Panc1 (cell line): Measurements from ENCODE around the gene EHD2. TPM values are rescaled to one million over a fixed set of nuclear protein-coding genes. Genes with fewer than 3 reads are reported as not detected.

ENCODE experiments used
- ATAC-seq: fragments of 200-7000 bp; cut with Tn5 transposase; 2 replicates; pipeline ENCODE4 v1.9.1; 2020; ENCODE audit warnings: mild to moderate bottlenecking, moderate library complexity
- BruUV-seq: library from RNA; stranded (reverse); fragments of 400-500 nt; replicated peaks from 2 replicates; lab custom pipeline; 2021; lab: Mats Ljungman, UMichigan
- CTCF ChIA-PET: fragments of 300-600 bp; sonication (Branson Sonifier 250); formaldehyde crosslinking; loops from one replicate; lab custom pipeline; 2022; ENCODE audit warnings: antibody characterized with exemption; lab: Charles Lee
- POLR2A ChIA-PET: fragments of 300-600 bp; sonication (Branson Sonifier 250); formaldehyde crosslinking; loops from one replicate; lab custom pipeline; 2022; ENCODE audit warnings: antibody characterized with exemption; lab: Charles Lee
- DNase-seq: peaks from one replicate; pipeline ENCODE4 v3.0.0-alpha.2; 2010; ENCODE audit warnings: low read depth, low spot score
- H3K27ac ChIP-seq: 2 replicates; pipeline ENCODE4 v1.5.1; 2011; ENCODE audit warnings: mild to moderate bottlenecking, low read length, inconsistent platforms
- H3K27me3 ChIP-seq: fragments of 200-500 bp; sonication (Bioruptor generic); 2 replicates; pipeline ENCODE4 v1.6.0; 2014; ENCODE audit warnings: low read length, inconsistent platforms; ENCODE audit not compliant: control insufficient read depth, insufficient read depth
- H3K36me3 ChIP-seq: fragments of 200-500 bp; sonication (Bioruptor generic); 2 replicates; pipeline ENCODE4 v1.5.1; 2014; ENCODE audit warnings: inconsistent platforms, mild to moderate bottlenecking, low read length, moderate library complexity; ENCODE audit not compliant: control insufficient read depth, insufficient read depth
- H3K4me1 ChIP-seq: 2 replicates; pipeline ENCODE4 v1.5.1; 2011; ENCODE audit warnings: inconsistent platforms, mild to moderate bottlenecking, low read length, moderate library complexity; ENCODE audit not compliant: control insufficient read depth, insufficient read depth
- H3K4me3 ChIP-seq, 2 experiments: 2 replicates each; pipeline ENCODE4 v1.5.1; 2011 to 2012; ENCODE audit warnings: low read depth in 2 of 2, low read length in 2 of 2, mild to moderate bottlenecking in 2 of 2, inconsistent platforms in 1 of 2, moderate library complexity in 1 of 2
- H3K9me3 ChIP-seq: fragments of 200-500 bp; sonication (Bioruptor generic); 2 replicates; pipeline ENCODE4 v1.5.1; 2014; ENCODE audit warnings: low read depth, mild to moderate bottlenecking, inconsistent platforms, low read length, moderate library complexity; ENCODE audit not compliant: control insufficient read depth, insufficient read depth
- POLR2AphosphoS5 ChIP-seq: IDR thresholded peaks from 2 replicates; pipeline ENCODE4 v1.6.1; 2012; ENCODE audit warnings: mild to moderate bottlenecking, low read depth, low read length, moderate library complexity
- SIN3A ChIP-seq: IDR thresholded peaks from 2 replicates; pipeline ENCODE4 v1.6.1; 2012; ENCODE audit warnings: low read depth, mild to moderate bottlenecking, low read length, moderate library complexity, borderline replicate concordance; ENCODE audit not compliant: insufficient read depth
- TCF7L2 ChIP-seq: IDR thresholded peaks from 2 replicates; pipeline ENCODE4 v1.6.1; 2011; ENCODE audit warnings: mild to moderate bottlenecking, low read depth, low read length, inconsistent platforms
- in situ Hi-C: cut with HindIII; loops from 2 replicates; pipeline ENCODE4 v1.10.0; 2016; ENCODE audit warnings: low sequenced_read_pairs, low pct_unique_long_range_greater_than_20kb
- intact Hi-C: fragments of 100-400 bp; cut with micrococcal nuclease; formaldehyde crosslinking; loops from one replicate; pipeline ENCODE4 v1.10.0; 2022; ENCODE audit not compliant: unreplicated experiment
- total RNA-seq: library from RNA; stranded (reverse); gene quantifications from one replicate; pipeline ENCODE4 v1.2.1, GENCODE V29; 2021; ENCODE audit not compliant: unreplicated experiment
- TF ChIP-seq, protein P1 (sequence below): fragments of 450-650 bp; IDR thresholded peaks from 2 replicates; pipeline ENCODE4 v1.5.1; 2017; ENCODE audit warnings: mild to moderate bottlenecking
- TF ChIP-seq, protein P2 (sequence below), 2 experiments: IDR thresholded peaks; 2 replicates each; pipeline ENCODE4 v1.6.1; 2011 to 2012; ENCODE audit warnings: low read depth in 2 of 2, control low read depth in 1 of 2, low read length in 1 of 2, mild to moderate bottlenecking in 1 of 2, moderate library complexity in 1 of 2; ENCODE audit not compliant: insufficient read depth in 1 of 2

Gene EHD2
- total RNA-seq, 1 experiment from 2014 or later = 41.8 TPM

DNA sequence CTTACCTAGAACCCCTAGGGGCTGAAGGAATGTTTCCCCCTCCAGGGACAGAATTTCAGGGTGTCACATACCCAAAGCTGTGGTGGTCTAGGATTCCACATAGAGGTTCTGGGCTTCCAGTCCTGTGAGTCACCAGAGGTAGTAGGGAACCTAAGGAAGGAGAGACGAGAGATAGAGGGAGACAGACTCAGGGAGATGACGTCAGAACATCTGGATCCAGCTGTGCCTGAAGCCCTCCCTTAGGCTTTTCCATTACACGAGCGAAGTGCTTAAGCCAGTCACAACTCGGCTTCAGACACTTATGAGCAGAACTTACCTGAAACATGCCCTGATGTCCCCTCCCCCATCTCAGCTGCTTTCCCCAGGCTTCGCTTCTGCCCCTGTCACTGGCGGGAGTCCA is 53.4 kb downstream of the EHD2 start:
- no peaks in the 10 kb centered on the region for H3K27me3 ChIP-seq
- ChIA-PET CTCF (interaction anchor here (0.6 kb wide), 1 partner anchor 89 kb away, joined by 3 read pairs; no protein-coding TSS in a partner anchor), POLR2A (interaction anchor here (0.9 kb wide), 1 partner anchor 11 kb away, joined by 3 read pairs; no protein-coding TSS in a partner anchor)
- ATAC-seq = no peak
- no TSS peak for BruUV-seq
- no peaks in the 10 kb centered on the region for H3K9me3 ChIP-seq
- no peaks in the 10 kb centered on the region for H3K36me3 ChIP-seq
- in situ Hi-C loops (no loop called here), intact Hi-C loops (loop anchor here (2.0 kb wide), 1 partner anchor 22 kb away; no protein-coding TSS in a partner anchor)
- no peak for DNase-seq
- no peaks in the 10 kb centered on the region for H3K4me1 ChIP-seq
- TF ChIP-seq, protein P1, sequence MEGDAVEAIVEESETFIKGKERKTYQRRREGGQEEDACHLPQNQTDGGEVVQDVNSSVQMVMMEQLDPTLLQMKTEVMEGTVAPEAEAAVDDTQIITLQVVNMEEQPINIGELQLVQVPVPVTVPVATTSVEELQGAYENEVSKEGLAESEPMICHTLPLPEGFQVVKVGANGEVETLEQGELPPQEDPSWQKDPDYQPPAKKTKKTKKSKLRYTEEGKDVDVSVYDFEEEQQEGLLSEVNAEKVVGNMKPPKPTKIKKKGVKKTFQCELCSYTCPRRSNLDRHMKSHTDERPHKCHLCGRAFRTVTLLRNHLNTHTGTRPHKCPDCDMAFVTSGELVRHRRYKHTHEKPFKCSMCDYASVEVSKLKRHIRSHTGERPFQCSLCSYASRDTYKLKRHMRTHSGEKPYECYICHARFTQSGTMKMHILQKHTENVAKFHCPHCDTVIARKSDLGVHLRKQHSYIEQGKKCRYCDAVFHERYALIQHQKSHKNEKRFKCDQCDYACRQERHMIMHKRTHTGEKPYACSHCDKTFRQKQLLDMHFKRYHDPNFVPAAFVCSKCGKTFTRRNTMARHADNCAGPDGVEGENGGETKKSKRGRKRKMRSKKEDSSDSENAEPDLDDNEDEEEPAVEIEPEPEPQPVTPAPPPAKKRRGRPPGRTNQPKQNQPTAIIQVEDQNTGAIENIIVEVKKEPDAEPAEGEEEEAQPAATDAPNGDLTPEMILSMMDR = no peak
- TF ChIP-seq TCF7L2 (no peak), POLR2AphosphoS5 (no peak), SIN3A (no peak)
- TF ChIP-seq, protein P2, sequence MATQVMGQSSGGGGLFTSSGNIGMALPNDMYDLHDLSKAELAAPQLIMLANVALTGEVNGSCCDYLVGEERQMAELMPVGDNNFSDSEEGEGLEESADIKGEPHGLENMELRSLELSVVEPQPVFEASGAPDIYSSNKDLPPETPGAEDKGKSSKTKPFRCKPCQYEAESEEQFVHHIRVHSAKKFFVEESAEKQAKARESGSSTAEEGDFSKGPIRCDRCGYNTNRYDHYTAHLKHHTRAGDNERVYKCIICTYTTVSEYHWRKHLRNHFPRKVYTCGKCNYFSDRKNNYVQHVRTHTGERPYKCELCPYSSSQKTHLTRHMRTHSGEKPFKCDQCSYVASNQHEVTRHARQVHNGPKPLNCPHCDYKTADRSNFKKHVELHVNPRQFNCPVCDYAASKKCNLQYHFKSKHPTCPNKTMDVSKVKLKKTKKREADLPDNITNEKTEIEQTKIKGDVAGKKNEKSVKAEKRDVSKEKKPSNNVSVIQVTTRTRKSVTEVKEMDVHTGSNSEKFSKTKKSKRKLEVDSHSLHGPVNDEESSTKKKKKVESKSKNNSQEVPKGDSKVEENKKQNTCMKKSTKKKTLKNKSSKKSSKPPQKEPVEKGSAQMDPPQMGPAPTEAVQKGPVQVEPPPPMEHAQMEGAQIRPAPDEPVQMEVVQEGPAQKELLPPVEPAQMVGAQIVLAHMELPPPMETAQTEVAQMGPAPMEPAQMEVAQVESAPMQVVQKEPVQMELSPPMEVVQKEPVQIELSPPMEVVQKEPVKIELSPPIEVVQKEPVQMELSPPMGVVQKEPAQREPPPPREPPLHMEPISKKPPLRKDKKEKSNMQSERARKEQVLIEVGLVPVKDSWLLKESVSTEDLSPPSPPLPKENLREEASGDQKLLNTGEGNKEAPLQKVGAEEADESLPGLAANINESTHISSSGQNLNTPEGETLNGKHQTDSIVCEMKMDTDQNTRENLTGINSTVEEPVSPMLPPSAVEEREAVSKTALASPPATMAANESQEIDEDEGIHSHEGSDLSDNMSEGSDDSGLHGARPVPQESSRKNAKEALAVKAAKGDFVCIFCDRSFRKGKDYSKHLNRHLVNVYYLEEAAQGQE (IDR thresholded peaks at IDR 0.05; ENCODE audit: insufficient read depth in 1 of 2, low read depth in 2 of 2, low read length in 1 of 2) = no peak
- no peak overlapping the region for H3K4me3 ChIP-seq
- H3K27ac ChIP-seq = no peak overlapping the region

DNA sequence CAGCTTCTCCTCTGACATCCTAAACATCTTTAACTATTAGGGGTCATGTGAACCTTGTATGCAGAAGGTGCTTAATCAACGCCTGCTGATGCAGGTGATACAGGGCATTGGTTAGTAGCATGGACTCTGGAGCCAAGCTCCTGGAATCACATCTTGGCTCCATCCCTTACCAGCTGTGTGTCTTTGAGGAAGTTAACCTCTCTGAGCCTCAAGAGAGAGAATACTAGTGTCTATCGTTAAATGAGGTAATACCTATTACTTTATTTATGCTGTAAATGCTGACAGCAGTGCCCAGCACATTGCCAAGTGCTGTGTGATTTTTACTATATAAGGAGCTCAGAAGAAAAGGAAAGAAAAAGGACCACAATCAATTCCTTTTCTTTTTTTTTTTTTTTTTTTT is 54.1 kb downstream of the EHD2 start:
- Histone ChIP-seq H3K27ac (no peak overlapping the region), H3K9me3 (no peaks in the 10 kb centered on the region), H3K36me3 (no peaks in the 10 kb centered on the region), H3K27me3 (no peaks in the 10 kb centered on the region), H3K4me1 (no peaks in the 10 kb centered on the region), H3K4me3 (no peak overlapping the region)
- ChIA-PET CTCF (interaction anchor here (0.6 kb wide), 1 partner anchor 262 kb away, joined by 3 read pairs; no protein-coding TSS in a partner anchor), POLR2A (interaction anchor here (0.9 kb wide), 1 partner anchor 11 kb away, joined by 3 read pairs; no protein-coding TSS in a partner anchor)
- TF ChIP-seq, protein P1 = no peak
- no peak for TF ChIP-seq SIN3A
- TF ChIP-seq POLR2AphosphoS5 = no peak
- no peak for TF ChIP-seq TCF7L2
- TF ChIP-seq, protein P2 (IDR thresholded peaks at IDR 0.05; ENCODE audit: insufficient read depth in 1 of 2, low read depth in 2 of 2, low read length in 1 of 2) = no peak
- intact Hi-C loops = loop anchor here (2.0 kb wide), 1 partner anchor 21 kb away; no protein-coding TSS in a partner anchor
- BruUV-seq = no TSS peak
- in situ Hi-C loops = no loop called here
- DNase-seq (no peak), ATAC-seq (no peak)
